Peyer's patch (tissue), 4 donors: ENCODE results near the gene PDE11A. TPM values are rescaled to one million over a fixed set of nuclear protein-coding genes. Genes with fewer than 3 reads are reported as not detected.

Experiments
- DNase-seq, 3 donors: peaks; one replicate each; pipeline ENCODE4 v3.0.0-alpha.2; 2017 to 2019
- H3K27ac ChIP-seq, 4 donors: fragments of 200-600 bp; sonication (generic); one replicate each; pipeline ENCODE4 v1.5.1; 2016 to 2019
- H3K27me3 ChIP-seq, 2 donors: fragments of 200-600 bp; sonication (generic); one replicate each; pipeline ENCODE4 v1.5.1; 2019
- H3K36me3 ChIP-seq, 3 donors: fragments of 200-600 bp; sonication (generic); one replicate each; pipeline ENCODE4 v1.5.1; 2016 to 2019
- H3K4me1 ChIP-seq, 4 donors: fragments of 200-600 bp; sonication (generic); one replicate each; pipeline ENCODE4 v1.5.1; 2016 to 2019
- H3K4me3 ChIP-seq, 4 donors: fragments of 200-600 bp; sonication (generic); 1 replicate in 3 of 4; 2 replicates in 1 of 4; pipeline ENCODE4 v1.5.1; 2016 to 2019; ENCODE audit warnings: mild to moderate bottlenecking in 1 of 4
- H3K9me3 ChIP-seq, 4 donors: fragments of 200-600 bp; sonication (generic); one replicate each; pipeline ENCODE4 v1.5.1; 2016 to 2019; ENCODE audit warnings: mild to moderate bottlenecking in 1 of 4
- POLR2A ChIP-seq, 2 donors: fragments of 450-650 bp; IDR thresholded peaks; one replicate each; pipeline ENCODE4 v1.5.1; 2017; ENCODE audit warnings: antibody characterized with exemption in 2 of 2, mild to moderate bottlenecking in 2 of 2, moderate library complexity in 2 of 2
- total RNA-seq, 4 donors: library from RNA; depleted of rRNA; stranded (reverse); fragments of >200 nt; gene quantifications; one replicate each; pipeline ENCODE4 v1.1.0, GENCODE V29; 2016
- TF ChIP-seq, protein P1 (sequence below), 6 experiments: fragments of 450-650 bp in 4 of 6; fragments of 200-600 bp in 2 of 6; sonication (generic) in 1 of 6; IDR thresholded peaks; one replicate each; pipeline ENCODE4 v1.5.1; 2017 to 2019; ENCODE audit warnings: antibody characterized with exemption in 6 of 6, mild to moderate bottlenecking in 3 of 6, moderate library complexity in 1 of 6

Gene PDE11A
- 1 to 10 TPM; 1.6 to 2.1 (median 1.7) TPM for total RNA-seq

GRCh38 chr2:178072383-178073301 is at the start of gene PDE11A:
Gene PDE11A (minus strand): TSS chr2:178072777. CDS start chr2:178072437, 340 bp downstream.
- peak within 1 kb of the TSS in 3 of 4 donors; percentile 56 to 79 (median 72) for H3K27ac ChIP-seq
- no peaks in the 10 kb centered on the region for H3K4me1 ChIP-seq
- peak within 1 kb of the TSS; percentile 17 to 56 (median 36) for H3K4me3 ChIP-seq
- no peaks in the 10 kb centered on the region for H3K9me3 ChIP-seq
- peak; percentile 26 to 95 (median 93) for DNase-seq
- no peaks in the 10 kb centered on the region for H3K36me3 ChIP-seq
- no peaks in the 10 kb centered on the region for H3K27me3 ChIP-seq
- TF ChIP-seq, protein P1, sequence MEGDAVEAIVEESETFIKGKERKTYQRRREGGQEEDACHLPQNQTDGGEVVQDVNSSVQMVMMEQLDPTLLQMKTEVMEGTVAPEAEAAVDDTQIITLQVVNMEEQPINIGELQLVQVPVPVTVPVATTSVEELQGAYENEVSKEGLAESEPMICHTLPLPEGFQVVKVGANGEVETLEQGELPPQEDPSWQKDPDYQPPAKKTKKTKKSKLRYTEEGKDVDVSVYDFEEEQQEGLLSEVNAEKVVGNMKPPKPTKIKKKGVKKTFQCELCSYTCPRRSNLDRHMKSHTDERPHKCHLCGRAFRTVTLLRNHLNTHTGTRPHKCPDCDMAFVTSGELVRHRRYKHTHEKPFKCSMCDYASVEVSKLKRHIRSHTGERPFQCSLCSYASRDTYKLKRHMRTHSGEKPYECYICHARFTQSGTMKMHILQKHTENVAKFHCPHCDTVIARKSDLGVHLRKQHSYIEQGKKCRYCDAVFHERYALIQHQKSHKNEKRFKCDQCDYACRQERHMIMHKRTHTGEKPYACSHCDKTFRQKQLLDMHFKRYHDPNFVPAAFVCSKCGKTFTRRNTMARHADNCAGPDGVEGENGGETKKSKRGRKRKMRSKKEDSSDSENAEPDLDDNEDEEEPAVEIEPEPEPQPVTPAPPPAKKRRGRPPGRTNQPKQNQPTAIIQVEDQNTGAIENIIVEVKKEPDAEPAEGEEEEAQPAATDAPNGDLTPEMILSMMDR (IDR thresholded peaks at IDR 0.05): no peak
- TF ChIP-seq POLR2A (IDR thresholded peaks at IDR 0.05): peak; percentile 57 to 82

DNA sequence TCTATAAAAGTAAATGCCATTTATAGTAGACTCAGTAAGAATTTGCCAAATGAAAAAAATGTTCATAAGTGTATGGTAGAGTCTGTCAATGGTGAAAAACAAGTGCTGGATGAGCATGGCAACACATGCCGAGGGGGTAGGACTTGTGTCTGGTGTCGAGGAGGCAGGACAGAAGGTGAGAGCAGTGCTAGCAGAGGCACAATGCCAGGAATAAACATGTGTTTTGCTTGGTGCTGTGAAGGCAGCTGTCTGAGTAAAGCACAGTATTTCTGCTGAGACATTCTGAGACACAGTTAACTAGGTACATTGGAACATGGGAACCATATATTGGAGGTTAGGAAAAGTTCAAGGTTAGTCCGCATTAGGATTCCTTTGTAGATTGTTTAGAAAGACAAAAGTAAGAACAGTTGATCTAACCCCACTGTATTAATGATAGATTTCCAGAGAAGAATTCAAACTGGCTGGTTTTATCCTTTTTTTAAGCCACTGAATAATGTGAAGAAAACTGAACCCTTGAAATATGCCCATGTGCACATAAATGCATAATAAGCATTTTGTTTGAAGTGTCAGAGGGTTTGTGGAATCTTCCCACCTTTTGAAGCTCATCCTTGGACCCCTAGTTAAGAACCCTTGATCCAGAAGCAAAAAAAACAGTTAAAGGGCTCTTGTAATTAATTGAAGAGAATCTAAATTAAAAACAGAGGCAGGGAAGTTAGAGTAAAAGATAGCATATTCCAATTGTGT is 46.8 kb upstream of the PDE11A start:
- H3K27ac ChIP-seq: no peak overlapping the region
- no peaks in the 10 kb centered on the region for H3K4me1 ChIP-seq
- no peaks in the 10 kb centered on the region for H3K9me3 ChIP-seq
- H3K27me3 ChIP-seq: no peaks in the 10 kb centered on the region
- no peak for DNase-seq
- TF ChIP-seq POLR2A (IDR thresholded peaks at IDR 0.05): no peak
- TF ChIP-seq, protein P1 (IDR thresholded peaks at IDR 0.05): no peak
- H3K36me3 ChIP-seq: peaks cover 0 to 50% (median 0%) of the 10 kb centered on the region in 3 donors
- H3K4me3 ChIP-seq: no peak overlapping the region

- TF ChIP-seq POLR2A (IDR thresholded peaks at IDR 0.05): no peak
- TF ChIP-seq, protein P1 (IDR thresholded peaks at IDR 0.05): no peak
- Histone ChIP-seq H3K9me3 (no peaks in the 10 kb centered on the region), H3K27ac (no peak overlapping the region), H3K4me3 (no peak overlapping the region), H3K27me3 (no peaks in the 10 kb centered on the region), H3K4me1 (peaks cover 0 to 11% (median 0%) of the 10 kb centered on the region in 4 donors), H3K36me3 (peaks cover 0 to 41% (median 0%) of the 10 kb centered on the region in 3 donors)
- no peak for DNase-seq
These were observed 45.1 kb upstream of the PDE11A start for GRCh38 chr2:178117725-178118124.

DNA sequence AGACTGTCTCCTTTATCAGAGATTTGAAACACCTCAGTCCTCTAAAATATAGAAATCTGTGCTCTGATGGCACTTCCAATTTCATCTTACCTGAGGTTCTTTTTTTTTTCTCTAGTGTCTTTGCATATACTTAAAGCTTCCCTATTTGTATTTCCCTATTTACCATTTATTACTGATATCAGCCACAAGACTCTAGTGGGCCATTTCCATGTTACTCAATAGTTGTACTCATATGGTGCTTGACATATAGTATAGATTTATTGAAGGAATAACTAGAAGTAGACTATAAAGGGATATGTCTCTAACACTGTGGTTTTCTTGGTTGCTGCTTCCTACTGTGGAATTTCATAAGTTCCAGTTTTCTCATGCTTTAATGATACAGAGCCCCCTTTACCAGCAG is 42.7 kb upstream of the PDE11A start:
- Histone ChIP-seq H3K36me3 (peaks cover 0 to 24% (median 0%) of the 10 kb centered on the region in 3 donors), H3K4me1 (peaks cover 0 to 11% (median 0%) of the 10 kb centered on the region in 4 donors), H3K27me3 (no peaks in the 10 kb centered on the region), H3K4me3 (no peak overlapping the region), H3K27ac (no peak overlapping the region), H3K9me3 (no peaks in the 10 kb centered on the region)
- no peak for TF ChIP-seq POLR2A (IDR thresholded peaks at IDR 0.05)
- TF ChIP-seq, protein P1 (IDR thresholded peaks at IDR 0.05): no peak
- no peak for DNase-seq

DNA sequence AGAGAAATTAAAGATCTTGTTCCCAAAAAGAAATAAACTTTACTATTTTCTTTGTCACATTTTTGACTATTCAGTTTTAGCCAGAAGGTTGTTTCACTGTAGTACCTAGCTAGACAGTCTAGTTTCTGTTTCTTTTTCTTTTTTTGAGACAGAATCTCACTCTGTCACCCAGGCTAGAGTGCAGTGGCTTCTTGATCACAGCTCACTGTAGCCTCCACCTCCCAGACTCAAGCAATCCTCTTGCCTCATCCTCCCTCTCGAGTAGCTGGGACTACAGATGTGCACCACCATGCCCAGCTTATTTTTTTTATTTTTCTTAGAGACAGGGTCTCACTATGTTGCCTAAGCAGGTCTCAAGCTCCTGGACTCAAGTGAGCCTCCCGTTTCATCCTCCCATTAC is 41.9 kb upstream of the PDE11A start:
- H3K36me3 ChIP-seq: peaks cover 0 to 16% (median 0%) of the 10 kb centered on the region in 3 donors
- no peaks in the 10 kb centered on the region for H3K9me3 ChIP-seq
- peaks cover 0 to 11% (median 0%) of the 10 kb centered on the region in 4 donors for H3K4me1 ChIP-seq
- H3K4me3 ChIP-seq: no peak overlapping the region
- no peaks in the 10 kb centered on the region for H3K27me3 ChIP-seq
- no peak overlapping the region for H3K27ac ChIP-seq
- TF ChIP-seq POLR2A (IDR thresholded peaks at IDR 0.05): no peak
- TF ChIP-seq, protein P1 (IDR thresholded peaks at IDR 0.05): no peak
- DNase-seq: no peak
